Neural progenitor cell (in vitro differentiated cells): ENCODE results near the gene LRP6.

Experiments used
- CTCF ChIP-seq: fragments of 200-600 bp; sonication (generic); IDR thresholded peaks from 2 replicates; pipeline ENCODE4 v1.5.1; 2017; ENCODE audit warnings: antibody characterized with exemption, mild to moderate bottlenecking
- EZH2phosphoT487 ChIP-seq: fragments of 200-600 bp; sonication (generic); IDR thresholded peaks from 2 replicates; pipeline ENCODE4 v1.6.1; 2017; ENCODE audit warnings: antibody characterized with exemption

GRCh38 chr12:12176402-12176801 lies 90.4 kb downstream of the LRP6 start:
- TF ChIP-seq CTCF (no peak), EZH2phosphoT487 (no peak)
